Measurements from ENCODE around the gene THSD4. TPM values are rescaled to one million over a fixed set of nuclear protein-coding genes. Genes with fewer than 3 reads are reported as not detected.

The THSD4 gene
- total RNA-seq, 2 experiments from 2014 or later = not detected

DNA sequence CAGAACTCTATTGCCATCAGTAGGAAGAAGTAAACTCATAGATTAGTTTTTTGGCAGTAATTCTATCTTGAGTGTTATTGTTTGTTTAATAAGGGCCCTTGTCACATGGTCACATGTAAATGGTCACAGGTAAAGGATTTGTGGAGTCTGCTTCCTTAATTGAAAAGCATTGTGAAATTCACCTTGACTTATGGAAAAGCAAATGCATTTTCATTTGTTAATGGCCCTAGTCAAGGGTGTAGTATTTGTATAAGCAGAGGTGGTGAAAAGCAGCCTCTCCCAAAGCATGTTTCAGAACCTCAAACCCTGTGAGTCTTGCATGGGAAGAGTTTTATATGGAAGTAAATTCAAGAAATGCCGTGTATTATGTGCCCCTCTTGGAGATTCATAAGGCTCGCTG is 497.6 kb downstream of the THSD4 start:
- ChIA-PET POLR2A (no interaction called here), CTCF (no interaction called here)

DNA sequence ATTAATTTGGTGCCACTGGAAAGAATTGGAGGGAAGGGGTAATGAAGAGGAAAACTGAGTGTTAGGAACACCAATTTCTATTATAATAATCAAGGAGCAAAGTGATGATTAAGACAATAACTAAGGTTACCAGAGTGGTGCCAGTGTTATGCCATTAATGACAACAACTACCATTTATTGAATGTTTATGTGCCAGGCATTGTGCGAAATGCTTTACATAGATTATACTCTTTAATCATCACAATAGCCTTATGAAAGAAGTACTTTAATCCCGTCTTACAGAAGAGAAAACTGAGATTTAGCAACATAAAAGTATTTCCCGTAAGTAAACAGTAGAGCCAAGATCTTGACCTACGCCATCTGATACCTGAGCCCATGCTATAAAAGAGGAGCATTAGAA is 507.8 kb downstream of the THSD4 start:
- CTCF ChIA-PET = no interaction called here
- POLR2A ChIA-PET = no interaction called here

DNA sequence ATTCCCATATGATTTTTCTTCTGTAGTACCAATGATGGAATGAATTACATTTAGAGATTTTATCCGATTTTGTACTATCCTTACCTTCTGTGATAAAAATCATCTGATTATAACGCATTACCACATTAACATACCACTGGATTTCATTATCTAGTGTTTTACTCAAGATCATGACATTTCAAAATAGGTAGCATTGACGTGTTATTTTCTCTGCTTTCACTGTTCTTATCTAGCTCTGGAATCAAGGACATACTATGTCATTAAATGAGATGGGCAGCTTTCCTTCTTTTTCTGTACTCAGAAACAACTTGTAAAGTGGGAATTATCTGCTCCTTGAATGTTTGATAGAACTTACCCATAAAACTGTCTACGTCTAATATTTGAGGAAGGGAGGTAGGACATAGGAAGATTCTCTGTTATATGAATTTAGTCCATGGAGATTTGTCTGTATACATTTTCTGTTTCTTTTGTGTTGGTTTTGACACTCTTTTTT is 511.4 kb downstream of the THSD4 start:
- CTCF ChIA-PET = no interaction called here
- POLR2A ChIA-PET = no interaction called here

DNA sequence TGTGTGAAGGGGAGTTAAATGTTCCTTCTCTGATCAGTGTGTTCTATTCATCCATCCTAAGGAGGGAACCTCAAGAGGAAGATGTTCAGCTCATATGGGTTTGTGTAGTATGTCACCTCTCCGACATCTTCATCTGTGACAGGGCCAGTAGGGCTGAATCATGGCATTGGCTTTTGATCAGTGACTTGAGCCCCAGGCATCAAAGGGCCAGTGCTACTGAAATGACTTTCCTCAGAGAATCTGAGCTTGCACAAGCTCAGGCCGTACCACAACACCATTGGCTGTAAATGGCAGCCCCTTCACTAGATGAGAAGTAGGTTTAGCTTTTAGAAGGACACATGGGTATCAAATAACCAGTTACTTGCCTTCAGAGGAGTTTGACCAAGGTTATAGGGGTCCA is 511.9 kb downstream of the THSD4 start:
- POLR2A ChIA-PET = no interaction called here
- CTCF ChIA-PET = no interaction called here

DNA sequence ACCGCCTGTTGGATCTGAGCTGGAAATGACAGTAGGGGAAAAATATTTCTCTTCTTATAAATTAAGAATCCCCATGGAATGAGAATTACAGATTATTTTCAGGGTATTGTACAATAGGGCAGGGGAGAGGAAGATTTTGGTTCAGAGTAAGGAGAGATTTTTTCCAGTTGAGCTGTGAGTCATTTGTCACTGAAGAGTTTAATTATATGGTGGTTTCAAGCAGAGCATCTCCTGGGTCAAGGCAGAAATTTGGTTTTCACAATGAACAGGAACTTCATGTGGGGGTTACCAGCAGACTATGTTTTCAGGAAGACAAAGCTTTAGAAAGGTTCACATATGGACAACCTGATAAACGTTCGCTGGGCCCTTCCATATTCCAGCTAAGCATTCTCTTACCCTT is 512.3 kb downstream of the THSD4 start:
- ChIA-PET CTCF (no interaction called here), POLR2A (no interaction called here)

DNA sequence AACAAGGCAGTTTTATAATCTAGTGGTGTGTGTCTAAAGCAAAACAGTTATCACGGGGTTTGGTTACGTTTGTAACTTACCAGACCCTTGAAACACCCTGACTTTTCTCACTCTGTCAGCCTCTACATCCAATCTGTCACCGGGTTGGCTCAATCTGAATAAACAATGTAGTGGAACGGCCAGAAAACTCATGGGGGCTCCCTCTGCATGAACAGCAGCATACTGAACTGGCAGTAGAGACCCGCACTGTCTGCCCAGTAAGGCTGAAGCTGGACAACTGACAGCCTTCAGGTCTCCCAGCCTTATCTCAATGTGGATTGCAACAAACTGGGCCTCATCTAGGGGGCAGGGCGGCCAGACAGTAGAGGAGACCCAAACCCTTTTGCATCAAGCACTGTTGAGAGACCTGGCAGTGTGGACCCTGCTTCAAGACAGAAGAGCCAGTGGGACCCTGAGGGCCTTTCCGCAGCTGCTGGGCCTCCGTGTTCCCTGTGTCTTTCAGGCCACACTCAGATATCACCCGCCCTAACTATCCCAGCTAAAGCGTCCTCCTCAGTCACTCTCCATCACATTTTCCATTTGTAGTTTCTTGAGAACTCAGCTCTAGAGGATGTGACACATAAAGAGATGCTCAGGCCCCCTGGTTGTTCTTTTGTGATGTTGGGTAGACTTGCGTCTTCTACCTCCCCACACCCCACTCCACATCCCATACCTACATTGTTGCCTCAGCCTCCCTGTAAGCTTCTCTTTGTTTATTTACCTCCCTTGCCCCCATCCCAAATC is 513.9 kb downstream of the THSD4 start:
- POLR2A ChIA-PET = no interaction called here
- CTCF ChIA-PET = no interaction called here

DNA sequence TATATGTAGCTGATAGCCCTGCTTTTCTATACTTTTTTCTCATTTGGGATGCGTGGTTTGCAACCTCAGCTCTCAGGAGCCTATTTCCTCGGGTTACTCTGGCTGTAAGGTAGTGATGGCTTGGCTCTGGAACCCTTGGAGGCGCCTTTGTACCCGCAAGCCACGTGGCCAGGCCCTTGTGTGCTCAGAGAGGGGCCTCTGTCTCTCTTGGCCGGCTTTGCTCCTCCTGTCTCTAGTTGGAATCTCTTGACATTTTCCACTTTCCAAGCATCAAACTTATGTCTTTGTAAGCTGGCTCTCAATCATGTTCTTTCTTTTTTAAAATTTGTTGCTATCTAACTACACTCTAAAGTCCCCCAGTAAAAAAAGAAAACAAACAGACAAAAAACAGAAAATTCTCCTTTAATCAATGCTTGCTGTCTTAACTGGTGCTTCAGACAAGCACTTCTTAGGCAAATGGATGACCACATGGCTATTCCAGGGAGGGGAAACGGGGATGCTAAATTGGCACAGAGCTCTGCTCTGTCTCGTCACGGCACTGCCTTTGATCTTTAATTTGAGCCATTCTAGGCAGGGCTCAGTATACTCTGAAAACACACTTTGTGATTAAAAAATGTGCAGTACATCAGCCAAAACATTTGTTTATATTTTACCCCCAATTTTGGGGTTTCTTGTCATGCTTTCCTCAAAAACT is 514.7 kb downstream of the THSD4 start:
- CTCF ChIA-PET = interaction anchor here (0.7 kb wide), 1 partner anchor 11 kb away, joined by 5 read pairs; no protein-coding TSS in a partner anchor
- POLR2A ChIA-PET = no interaction called here

DNA sequence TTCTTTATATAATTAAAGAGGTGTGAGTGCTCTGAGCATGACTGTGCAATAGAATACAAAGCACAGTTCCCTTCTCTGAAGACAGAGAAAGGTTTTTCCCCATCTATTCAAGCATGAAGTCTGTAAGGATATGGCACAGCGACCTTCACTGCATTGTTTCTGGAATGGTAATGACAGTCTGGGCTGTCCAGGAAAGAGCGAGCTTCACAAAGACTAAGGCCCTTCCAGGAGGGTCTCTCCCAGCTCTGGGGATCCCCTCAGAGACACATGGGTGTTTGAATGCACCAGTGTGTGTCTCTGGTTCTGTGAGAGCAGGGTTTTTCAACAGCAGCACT is 515.2 kb downstream of the THSD4 start:
- ChIA-PET POLR2A (no interaction called here), CTCF (interaction anchor here (0.7 kb wide), 1 partner anchor 11 kb away, joined by 5 read pairs; no protein-coding TSS in a partner anchor)

DNA sequence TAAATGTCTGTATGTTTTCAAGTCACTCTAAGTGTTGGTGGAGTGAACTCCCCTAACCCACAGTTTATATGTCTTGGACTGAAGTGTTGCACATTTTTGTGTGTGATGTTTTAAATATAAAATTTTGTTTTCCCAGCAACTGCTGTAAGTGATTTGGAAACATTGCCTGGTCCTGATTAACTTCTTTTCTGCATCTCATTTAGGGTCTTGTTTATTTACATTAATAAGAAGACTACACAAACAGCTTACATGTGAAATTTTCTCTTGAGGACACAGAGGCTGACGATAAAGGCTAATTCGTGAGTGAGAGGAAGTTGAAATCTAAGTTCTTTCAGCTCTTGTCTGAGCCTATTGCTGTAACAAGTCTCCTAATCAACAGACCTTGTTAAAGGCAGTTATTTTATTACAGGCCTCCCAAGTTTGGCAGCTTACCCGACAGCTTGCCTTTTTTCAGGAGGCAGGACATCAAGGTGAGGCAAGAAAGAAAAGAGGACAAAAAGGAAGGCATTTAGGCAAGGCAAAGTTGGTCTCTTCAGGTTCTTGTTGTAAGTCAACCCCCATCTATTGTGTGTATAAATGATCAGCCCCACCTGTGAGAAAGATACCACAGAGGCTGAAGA is 517.4 kb downstream of the THSD4 start:
- ChIA-PET CTCF (no interaction called here), POLR2A (no interaction called here)

DNA sequence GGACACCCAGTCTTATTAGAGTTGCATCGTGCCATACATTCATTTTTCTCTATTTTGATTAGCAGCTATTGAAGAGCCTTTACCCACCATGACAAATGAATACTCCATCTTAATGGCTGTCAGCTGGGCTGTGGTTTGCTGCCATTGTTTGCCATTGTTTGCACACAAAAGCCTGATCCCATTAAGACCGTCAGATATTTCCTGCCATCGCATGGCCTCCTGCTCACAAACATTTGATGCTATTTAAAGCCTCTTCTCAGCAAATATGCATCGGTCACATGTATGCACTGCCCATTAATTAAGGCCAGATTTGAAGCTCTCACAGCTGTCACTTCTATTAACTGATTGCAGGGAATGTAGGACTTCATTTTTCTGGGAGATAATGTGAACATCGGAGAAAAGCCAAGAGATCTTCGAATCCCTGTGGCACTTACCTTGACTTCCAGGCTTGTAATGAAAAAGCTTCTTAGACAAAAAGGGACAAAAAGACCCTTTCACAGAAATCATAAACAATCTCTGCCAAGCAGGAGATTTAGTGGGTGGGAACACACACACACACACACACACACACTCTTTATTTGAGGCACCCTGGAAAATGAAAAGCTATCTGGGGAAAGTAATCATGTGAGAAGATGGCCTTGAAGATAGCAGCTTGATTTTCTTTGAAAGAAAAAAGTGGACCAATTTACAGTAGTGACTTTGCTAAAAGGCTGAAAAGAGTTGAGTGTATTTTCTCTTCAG is 519.7 kb downstream of the THSD4 start:
- ChIA-PET POLR2A (no interaction called here), CTCF (no interaction called here)

DNA sequence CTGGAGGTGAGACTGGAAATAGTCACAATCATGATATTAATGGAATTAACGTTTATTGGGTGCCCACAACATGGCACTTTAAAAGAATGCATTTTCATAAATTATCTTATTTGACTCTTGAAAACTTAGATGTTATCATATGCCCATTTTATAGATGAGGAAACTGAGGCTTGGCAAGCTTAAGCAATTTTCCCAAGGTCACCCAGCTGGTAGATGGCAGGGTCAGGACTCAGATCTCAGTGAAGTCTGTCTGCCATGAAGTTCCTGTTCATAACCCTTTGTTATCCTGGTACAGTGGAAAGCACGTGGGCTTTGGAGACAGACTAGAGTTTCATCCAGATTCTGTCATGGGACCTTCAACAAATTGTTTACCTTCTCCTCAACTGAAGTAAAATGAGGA is 520.5 kb downstream of the THSD4 start:
- POLR2A ChIA-PET = no interaction called here

DNA sequence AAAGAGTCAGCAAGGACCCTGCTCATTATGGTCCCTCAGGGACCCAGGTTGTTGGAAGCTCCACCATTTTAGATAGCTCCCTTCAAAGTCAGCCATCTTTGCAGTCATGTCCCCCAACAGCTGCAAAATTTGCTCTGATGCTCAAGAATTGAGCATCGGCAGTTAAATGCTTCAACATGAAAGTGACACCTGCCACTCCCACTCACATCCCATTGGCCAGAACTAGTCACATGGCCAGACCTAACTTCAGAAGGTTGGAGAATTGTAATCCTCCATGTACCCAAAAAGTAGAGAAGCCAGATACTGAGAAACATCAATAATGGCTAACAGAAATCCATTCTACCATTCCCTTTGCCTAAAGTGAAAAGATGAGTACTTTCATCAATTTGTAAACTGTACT is 523.6 kb downstream of the THSD4 start:
- CTCF ChIA-PET = no interaction called here

More for the DNA sequence above, 520.5 kb downstream of the THSD4 start:
- CTCF ChIA-PET = no interaction called here

DNA sequence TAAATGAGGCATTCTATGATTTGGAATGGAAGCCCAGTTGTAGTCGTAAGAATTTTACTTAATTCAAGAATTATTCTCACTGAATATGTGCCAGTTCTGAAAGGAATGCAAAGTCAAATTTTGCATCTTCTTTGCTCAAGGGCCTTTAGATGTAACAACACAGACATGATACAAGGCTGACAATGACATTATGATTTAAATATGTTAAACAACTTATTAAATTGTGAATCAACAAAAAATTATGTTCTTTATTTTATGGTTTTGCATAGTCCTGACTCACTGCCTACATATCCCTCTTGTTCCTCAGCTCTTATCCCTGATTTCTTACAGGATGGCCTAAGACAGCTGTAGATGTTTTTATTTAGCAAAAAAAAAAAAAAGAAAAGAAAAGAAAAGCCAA is 524.2 kb downstream of the THSD4 start:
- ChIA-PET CTCF (no interaction called here), POLR2A (no interaction called here)

More for the DNA sequence above, 523.6 kb downstream of the THSD4 start:
- POLR2A ChIA-PET = no interaction called here

DNA sequence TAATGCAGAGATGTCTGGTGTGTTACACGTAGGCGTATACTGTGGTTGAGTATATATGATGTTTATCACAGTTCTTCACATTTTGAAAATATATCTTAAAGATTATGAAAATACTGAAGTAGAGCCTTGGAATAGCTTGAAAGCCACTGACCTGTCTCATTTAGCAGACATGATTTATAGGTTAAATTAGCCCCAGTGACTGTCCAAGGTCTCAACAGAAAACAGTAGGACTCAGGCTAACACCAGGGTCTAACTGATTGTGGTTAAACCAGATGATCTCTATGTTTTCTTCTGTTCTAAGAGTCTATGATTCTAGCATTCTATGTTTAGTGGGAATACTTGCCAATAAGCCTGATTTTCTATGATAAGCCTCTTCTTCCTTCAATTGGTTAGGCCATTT is 528.6 kb downstream of the THSD4 start:
- CTCF ChIA-PET = interaction anchor here (0.8 kb wide), 1 partner anchor 157 kb away, joined by 3 read pairs; no protein-coding TSS in a partner anchor
- POLR2A ChIA-PET = no interaction called here

DNA sequence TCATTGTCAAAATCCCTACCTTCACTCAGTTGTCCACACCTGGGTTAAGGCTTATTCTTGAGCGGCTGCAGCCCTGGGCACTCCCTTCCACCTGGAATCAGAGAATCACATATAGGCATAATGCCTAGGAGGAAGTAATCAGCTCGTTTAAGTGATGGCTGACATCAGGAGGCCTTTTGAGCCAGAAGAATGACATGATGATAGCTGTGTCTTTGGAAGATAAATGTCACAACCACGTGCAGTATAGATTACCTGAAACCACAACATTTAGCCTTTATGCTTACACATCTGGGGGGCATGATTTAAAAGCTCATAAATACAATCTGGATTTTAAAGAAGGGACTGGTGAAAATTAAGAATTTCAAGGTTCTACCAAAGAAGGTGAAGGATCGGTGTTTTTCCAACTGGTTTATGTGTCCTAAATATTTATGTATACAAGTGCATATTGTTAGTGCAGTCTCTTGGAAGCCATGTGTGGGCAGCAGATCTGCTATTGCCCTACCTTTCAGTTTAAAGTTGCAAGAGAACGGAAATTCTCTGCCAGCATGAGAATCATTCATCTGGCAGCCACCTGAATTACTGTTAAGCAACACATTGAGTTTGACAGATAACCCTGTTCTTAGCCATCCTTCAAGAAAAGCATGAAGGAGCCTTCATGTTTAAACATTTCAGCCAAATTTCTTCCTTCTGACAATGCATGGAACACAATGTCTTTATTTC is 531.7 kb downstream of the THSD4 start:
- CTCF ChIA-PET = no interaction called here
- POLR2A ChIA-PET = no interaction called here

DNA sequence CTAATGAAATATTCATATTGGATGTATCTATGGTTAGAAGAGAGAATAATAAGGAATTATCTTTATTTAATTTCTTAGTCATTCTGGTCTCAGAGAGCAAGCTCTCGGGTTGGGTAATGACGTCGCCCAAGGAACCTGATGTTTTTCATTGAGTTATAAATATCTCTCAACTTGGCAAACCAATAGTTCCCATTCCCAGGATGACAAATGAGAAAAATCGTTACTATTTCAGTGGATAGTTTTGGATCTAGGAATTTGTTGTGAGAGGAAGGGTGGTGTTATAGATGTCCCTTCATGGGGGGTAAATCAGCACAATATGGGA is 532.2 kb downstream of the THSD4 start:
- CTCF ChIA-PET = no interaction called here
- POLR2A ChIA-PET = no interaction called here

DNA sequence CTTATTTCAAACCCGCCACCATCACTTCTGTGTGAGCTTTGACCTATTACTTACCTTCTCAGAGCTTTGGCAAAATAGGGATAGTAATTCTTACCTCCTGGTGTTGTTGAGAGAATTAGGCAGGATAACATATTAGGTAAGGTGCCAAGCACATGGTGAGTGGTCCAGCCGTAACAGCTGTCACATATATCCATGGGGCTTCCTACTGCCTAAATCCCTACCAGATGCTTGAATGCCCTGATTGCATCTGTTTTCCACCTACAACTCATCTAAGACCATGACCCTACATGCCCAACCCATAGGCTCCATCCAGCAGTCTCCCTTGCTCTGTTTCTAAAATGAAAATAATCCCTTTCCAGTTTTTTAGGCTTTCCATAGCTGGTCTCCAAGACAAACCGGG is 532.8 kb downstream of the THSD4 start:
- ChIA-PET CTCF (no interaction called here), POLR2A (no interaction called here)

DNA sequence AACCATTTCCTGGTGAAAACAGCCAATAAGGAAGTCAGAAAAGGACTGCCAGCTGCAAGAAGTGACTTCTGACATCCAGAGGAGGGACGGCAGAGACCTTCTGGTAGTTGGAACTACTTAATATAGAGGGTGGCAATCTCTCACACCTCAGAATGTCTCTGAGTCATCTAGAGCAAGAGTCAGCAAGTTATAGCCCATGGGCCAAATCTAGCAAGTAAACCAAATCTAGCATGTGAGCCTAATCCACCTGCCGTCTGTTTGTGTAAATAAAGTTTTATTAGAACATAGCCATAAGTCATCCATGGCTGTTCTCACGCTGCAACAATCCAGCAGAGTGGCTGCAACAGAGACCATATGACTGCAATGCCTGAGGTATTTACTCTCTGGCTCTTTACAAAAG is 534.6 kb downstream of the THSD4 start:
- ChIA-PET POLR2A (no interaction called here), CTCF (no interaction called here)

DNA sequence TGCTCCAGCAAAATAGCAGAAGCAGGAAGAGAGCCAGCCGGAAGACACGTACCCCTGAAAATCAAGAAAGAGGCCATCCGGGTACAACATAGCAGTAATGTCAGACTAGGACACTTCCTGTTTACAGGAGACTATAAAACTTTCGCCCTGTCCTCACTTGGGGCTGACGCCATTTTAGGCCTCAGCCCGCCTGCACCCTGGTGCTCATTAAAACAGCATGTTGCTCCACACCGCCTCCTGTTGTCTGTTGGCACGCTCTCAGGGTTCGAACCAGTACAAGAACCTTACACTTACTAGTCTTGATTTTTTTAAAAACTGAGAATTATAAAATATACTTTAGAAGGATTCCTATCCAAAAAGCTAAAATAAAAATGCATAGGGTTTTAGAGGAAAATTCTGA is 535.3 kb downstream of the THSD4 start:
- CTCF ChIA-PET = no interaction called here
- POLR2A ChIA-PET = no interaction called here

DNA sequence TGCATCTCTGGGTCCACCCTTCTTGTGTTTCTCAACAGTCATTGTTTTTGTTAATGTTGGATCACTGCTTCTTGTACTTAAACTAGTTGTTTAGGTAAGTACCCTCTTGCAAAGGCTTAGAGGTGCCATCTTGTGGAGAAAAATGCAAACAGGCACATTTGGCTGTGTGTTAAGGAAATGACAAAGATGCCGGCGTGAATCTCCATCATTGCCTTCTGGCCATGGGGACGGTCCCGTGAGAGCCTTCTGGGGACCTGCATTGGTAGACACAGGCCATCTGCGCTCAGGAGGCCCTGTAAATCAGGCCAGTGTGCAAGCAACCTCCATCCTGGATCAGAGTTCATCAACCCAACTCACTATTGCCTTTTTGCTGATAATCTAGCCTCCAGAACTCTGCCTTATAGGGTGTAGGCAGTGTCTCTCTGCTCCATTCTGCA is 536.5 kb downstream of the THSD4 start:
- POLR2A ChIA-PET = no interaction called here
- CTCF ChIA-PET = no interaction called here

Data from activated CD8-positive, alpha-beta memory T cell treated with anti-CD3 and anti-CD28 coated beads for 36 hours (primary cell).